HCT116 (cell line): ENCODE measurements around the gene RNF208. TPM values are rescaled to one million over a fixed set of nuclear protein-coding genes. Genes with fewer than 3 reads are reported as not detected.

Experiments used
- ATAC-seq: fragments of 200-7000 bp; cut with Tn5 transposase; 2 replicates; pipeline ENCODE4 v1.9.1; 2020; ENCODE audit warnings: mild to moderate bottlenecking, moderate library complexity
- BruUV-seq: library from RNA; stranded (reverse); fragments of 400-500 nt; replicated peaks from 2 replicates; lab custom pipeline; 2021; lab: Mats Ljungman, UMichigan
- CTCF ChIA-PET: fragments of 300-600 bp; sonication (Branson Sonifier 250); formaldehyde crosslinking; loops from one replicate; lab custom pipeline; 2021; ENCODE audit warnings: antibody characterized with exemption; lab: Charles Lee
- POLR2A ChIA-PET: fragments of 300-600, 350-600 bp; sonication (Branson Sonifier 250); formaldehyde crosslinking; loops from one replicate; lab custom pipeline; 2021; ENCODE audit warnings: antibody characterized with exemption; lab: Charles Lee
- RAD21 ChIA-PET, 2 experiments: fragments of 300-600 bp; sonication (Branson Sonifier 250); formaldehyde crosslinking; loops; one replicate each; lab custom pipeline; 2023; ENCODE audit warnings: low total read pairs in 2 of 2; ENCODE audit not compliant: uncharacterized antibody in 2 of 2, unreplicated experiment in 2 of 2, low non-redundant PET in 1 of 2; lab: Charles Lee
- DNase-seq: peaks from one replicate; pipeline ENCODE4 v3.0.0-alpha.2; 2010; ENCODE audit warnings: low read depth, low spot score
- H2AFZ ChIP-seq: fragments of 200-600 bp; shearing (Covaris generic), sonication (generic); 2 replicates; pipeline ENCODE4 v1.6.1; 2017; ENCODE audit warnings: low read depth, mixed run types, mixed read lengths, antibody characterized with exemption, low read length; ENCODE audit not compliant: poor library complexity, severe bottlenecking
- H3K27ac ChIP-seq: 2 replicates; pipeline ENCODE4 v1.5.1; 2012; ENCODE audit warnings: low read depth, low read length
- H3K27me3 ChIP-seq: fragments of 200-600 bp; sonication (generic); 2 replicates; pipeline ENCODE4 v1.6.1; 2016; ENCODE audit warnings: mixed run types, low read length, mixed read lengths; ENCODE audit not compliant: insufficient read depth
- H3K36me3 ChIP-seq, 2 experiments: fragments of 200-500 bp in 1 of 2; fragments of 200-600 bp in 1 of 2; sonication (Bioruptor generic) in 1 of 2; sonication (generic) in 1 of 2; 2 replicates each; pipeline versions ENCODE4 v1.5.1 to v1.6.1; 2014 to 2016; ENCODE audit warnings: low read length in 2 of 2, inconsistent platforms in 1 of 2, mixed read lengths in 1 of 2, mixed run types in 1 of 2; ENCODE audit not compliant: insufficient read depth in 2 of 2, control insufficient read depth in 1 of 2
- H3K4me1 ChIP-seq, 2 experiments: fragments of 200-600 bp in 1 of 2; sonication (generic) in 1 of 2; 2 replicates each; pipeline versions ENCODE4 v1.5.1 to v1.6.1; 2012 to 2017; ENCODE audit warnings: low read length in 2 of 2, inconsistent platforms in 1 of 2, mild to moderate bottlenecking in 1 of 2, mixed read lengths in 1 of 2, mixed run types in 1 of 2, moderate library complexity in 1 of 2; ENCODE audit not compliant: insufficient read depth in 2 of 2, control insufficient read depth in 1 of 2
- H3K4me2 ChIP-seq: fragments of 200-600 bp; sonication (generic); 2 replicates; pipeline ENCODE4 v1.6.1; 2017; ENCODE audit warnings: mixed run types, low read length, mixed read lengths
- H3K4me3 ChIP-seq, 2 experiments: fragments of 200-600 bp in 1 of 2; sonication (generic) in 1 of 2; replicated peaks in 1 of 2; 2 replicates each; pipeline ENCODE4 v1.5.1; 2011 to 2016; ENCODE audit warnings: low read length in 2 of 2, control low read depth in 1 of 2, low read depth in 1 of 2, mild to moderate bottlenecking in 1 of 2, mixed read lengths in 1 of 2, mixed run types in 1 of 2
- H3K79me2 ChIP-seq: fragments of 200-600 bp; sonication (generic); 2 replicates; pipeline ENCODE4 v1.6.1; 2017; ENCODE audit warnings: mild to moderate bottlenecking, mixed run types, low read length, moderate library complexity, mixed read lengths; ENCODE audit not compliant: insufficient read depth
- H3K9ac ChIP-seq: fragments of 200-600 bp; sonication (generic); 2 replicates; pipeline ENCODE4 v1.6.1; 2016; ENCODE audit warnings: low read length, mixed read lengths
- H3K9me2 ChIP-seq: fragments of 200-600 bp; sonication (generic), shearing (Covaris generic); 2 replicates; pipeline ENCODE4 v1.6.1; 2017; ENCODE audit warnings: mixed run types, mild to moderate bottlenecking, moderate library complexity; ENCODE audit not compliant: insufficient read depth
- H3K9me3 ChIP-seq, 2 experiments: fragments of 200-500 bp in 1 of 2; fragments of 200-600 bp in 1 of 2; sonication (Bioruptor generic) in 1 of 2; sonication (generic) in 1 of 2; 2 replicates each; pipeline ENCODE4 v1.6.1; 2014 to 2017; ENCODE audit warnings: low read length in 2 of 2, mixed read lengths in 2 of 2, inconsistent platforms in 1 of 2, low read depth in 1 of 2, mild to moderate bottlenecking in 1 of 2, mixed run types in 1 of 2, moderate library complexity in 1 of 2; ENCODE audit not compliant: control insufficient read depth in 1 of 2, insufficient read depth in 1 of 2
- H4K20me1 ChIP-seq: fragments of 200-600 bp; sonication (generic), shearing (Covaris generic); 2 replicates; pipeline ENCODE4 v1.6.1; 2017; ENCODE audit warnings: mixed run types, mild to moderate bottlenecking, moderate library complexity; ENCODE audit not compliant: insufficient read depth
- ATF3 ChIP-seq: IDR thresholded peaks from 2 replicates; pipeline ENCODE4 v1.6.1; 2012
- CEBPB ChIP-seq: IDR thresholded peaks from 2 replicates; pipeline ENCODE4 v1.6.1; 2012; ENCODE audit warnings: low read depth
- CTCF ChIP-seq, 3 experiments: fragments of 200-600 bp in 1 of 3; sonication (generic) in 1 of 3; IDR thresholded peaks in 2 of 3; conservative IDR thresholded peaks in 1 of 3; 2 replicates each; pipeline ENCODE4 v1.5.1; 2012 to 2017; ENCODE audit warnings: low read depth in 2 of 3, low read length in 2 of 3, antibody characterized with exemption in 1 of 3, borderline replicate concordance in 1 of 3, control low read depth in 1 of 3, mild to moderate bottlenecking in 1 of 3, mixed read lengths in 1 of 3, mixed run types in 1 of 3, moderate library complexity in 1 of 3; ENCODE audit not compliant: insufficient read depth in 1 of 3
- EGR1 ChIP-seq: IDR thresholded peaks from 2 replicates; pipeline ENCODE4 v1.6.1; 2012; ENCODE audit warnings: low read depth
- ELF1 ChIP-seq: IDR thresholded peaks from 2 replicates; pipeline ENCODE4 v1.6.1; 2012; ENCODE audit warnings: low read depth, borderline replicate concordance
- EZH2 ChIP-seq: fragments of 200-600 bp; sonication (generic); IDR thresholded peaks from 2 replicates; pipeline ENCODE4 v1.6.1; 2017; ENCODE audit warnings: antibody characterized with exemption, mixed run types
- EZH2phosphoT487 ChIP-seq: fragments of 200-600 bp; IDR thresholded peaks from 2 replicates; pipeline ENCODE4 v1.6.1; 2018; ENCODE audit warnings: antibody characterized with exemption, borderline replicate concordance
- FOSL1 ChIP-seq: IDR thresholded peaks from 2 replicates; pipeline ENCODE4 v1.6.1; 2012; ENCODE audit warnings: low read depth
- JUND ChIP-seq: IDR thresholded peaks from 2 replicates; pipeline ENCODE4 v1.6.1; 2012
- MAX ChIP-seq: IDR thresholded peaks from 2 replicates; pipeline ENCODE4 v1.6.1; 2012
- POLR2A ChIP-seq: IDR thresholded peaks from 2 replicates; pipeline ENCODE4 v1.7.0; 2011; ENCODE audit warnings: borderline replicate concordance; ENCODE audit not compliant: insufficient read depth, insufficient read length; ENCODE audit errors: extremely low read depth
- POLR2AphosphoS5 ChIP-seq: IDR thresholded peaks from 2 replicates; pipeline ENCODE4 v1.6.1; 2011; ENCODE audit warnings: mild to moderate bottlenecking, low read depth, low read length, moderate library complexity
- SIN3A ChIP-seq: IDR thresholded peaks from 2 replicates; pipeline ENCODE4 v1.6.1; 2012; ENCODE audit warnings: low read depth
- TCF7L2 ChIP-seq: IDR thresholded peaks from 2 replicates; pipeline ENCODE4 v1.7.0; 2011; ENCODE audit warnings: borderline replicate concordance, inconsistent platforms; ENCODE audit not compliant: insufficient read depth, insufficient read length; ENCODE audit errors: extremely low read depth
- YY1 ChIP-seq: IDR thresholded peaks from 2 replicates; pipeline ENCODE4 v1.6.1; 2011; ENCODE audit warnings: low read length, low read depth, moderate library complexity, mild to moderate bottlenecking; ENCODE audit not compliant: insufficient replicate concordance; ENCODE audit errors: extremely low read depth
- ZBTB33 ChIP-seq: IDR thresholded peaks from 2 replicates; pipeline ENCODE4 v1.6.1; 2011; ENCODE audit warnings: mild to moderate bottlenecking, low read length, moderate library complexity; ENCODE audit not compliant: insufficient replicate concordance; ENCODE audit errors: extremely low read depth
- ZFX ChIP-seq: fragments of 450-650 bp; IDR thresholded peaks from 2 replicates; pipeline ENCODE4 v1.6.1; 2017
- intact Hi-C: fragments of 100-400 bp; cut with micrococcal nuclease; formaldehyde crosslinking; loops from 2 replicates; pipeline ENCODE4 v1.10.0; 2022
- total RNA-seq: library from RNA; stranded (reverse); gene quantifications from one replicate; pipeline ENCODE4 v1.2.1, GENCODE V29; 2021; ENCODE audit not compliant: unreplicated experiment

The RNF208 gene
- total RNA-seq, 1 experiment from 2014 or later = 26.1 TPM

GRCh38 chr9:137235424-137236237, 13.6 kb upstream of the RNF208 start:
- H4K20me1 ChIP-seq = no peaks in the 10 kb centered on the region
- intact Hi-C loops = no loop called here
- H3K79me2 ChIP-seq = peaks cover 15% of the 10 kb centered on the region
- TF ChIP-seq EZH2 = no peak
- no peak for TF ChIP-seq ZBTB33
- no peak for TF ChIP-seq TCF7L2
- TF ChIP-seq POLR2A = no peak
- TF ChIP-seq ELF1 = no peak
- no peak for TF ChIP-seq ZFX
- no peak for TF ChIP-seq YY1
- no peak for TF ChIP-seq CTCF (IDR thresholded peaks at IDR 0.05 in 2 of 3, conservative IDR thresholded peaks at IDR 0.05 in 1 of 3; ENCODE audit: borderline replicate concordance in 1 of 3, insufficient read depth in 1 of 3, low read depth in 2 of 3, low read length in 2 of 3)
- no peak for TF ChIP-seq FOSL1
- no peak for TF ChIP-seq POLR2AphosphoS5
- no peak for TF ChIP-seq CEBPB
- TF ChIP-seq JUND = no peak
- no peak for TF ChIP-seq ATF3
- no peak for TF ChIP-seq MAX
- TF ChIP-seq EGR1 = no peak
- no peak for TF ChIP-seq EZH2phosphoT487
- TF ChIP-seq SIN3A = no peak
- RAD21 ChIA-PET = no interaction called here
- DNase-seq (no peak), ATAC-seq (no peak)
- H3K4me2 ChIP-seq = peak overlapping the region; percentile 79; the same call in 1 of the 2 replicates
- no peak overlapping the region for H3K4me3 ChIP-seq
- no peaks in the 10 kb centered on the region for H3K27me3 ChIP-seq
- no TSS peak for BruUV-seq
- no peaks in the 10 kb centered on the region for H3K9me2 ChIP-seq
- CTCF ChIA-PET = interaction anchor here (1.0 to 2.8 kb wide), 10 partner anchors 9 to 189 kb away, joined by 3 to 43 read pairs (median 8); partner anchors contain the start of genes ANAPC2, CYSRT1, NPDC1 and RNF224
- POLR2A ChIA-PET = interaction anchor here (1.0 to 1.3 kb wide), 3 partner anchors 8 to 149 kb away, joined by 3 to 4 read pairs (median 4); partner anchors contain the start of genes MAN1B1 and RNF224
- no peaks in the 10 kb centered on the region for H3K36me3 ChIP-seq
- no peak overlapping the region for H3K27ac ChIP-seq
- peaks cover 23 to 39% of the 10 kb centered on the region in 2 experiments for H3K4me1 ChIP-seq
- H2AFZ ChIP-seq = no peak overlapping the region
- no peaks in the 10 kb centered on the region for H3K9me3 ChIP-seq
- H3K9ac ChIP-seq = no peak overlapping the region
